ENCODE results near the gene TBX20. TPM values are rescaled to one million over a fixed set of nuclear protein-coding genes. Genes with fewer than 3 reads are reported as not detected.
A peak's percentile ranks its signal among the peaks of the same experiment; 100 is the strongest.
"Not testable (repeated sequence)": the region's sequence is repeated elsewhere in the genome, so short reads cannot be mapped to it uniquely, and the experiment has no call there.

Gene TBX20
- total RNA-seq, 1 donor from 2014 or later: 1.3 TPM

DNA sequence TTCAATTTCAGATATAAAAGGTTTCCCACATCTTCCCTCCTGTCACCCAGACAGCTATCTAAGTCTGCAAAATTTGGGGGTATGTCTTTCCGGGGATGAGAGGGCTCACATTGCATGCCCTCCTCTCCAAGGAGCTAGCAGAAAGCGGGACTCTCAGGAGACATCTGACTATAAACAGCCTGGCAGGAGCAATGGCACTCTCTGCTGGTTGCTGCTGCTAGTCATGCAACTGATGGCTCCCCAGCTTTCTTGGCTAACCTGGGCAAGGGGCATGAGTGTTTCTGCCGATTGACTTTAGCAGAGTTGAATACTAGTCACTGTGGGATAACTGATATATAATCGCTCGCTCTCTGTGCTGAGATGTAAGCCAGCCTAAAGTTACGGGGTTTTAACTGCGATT, 12.0 kb downstream of the TBX20 start:
- Mint-ChIP-seq H3K4me1 (ENCODE audit: low read depth, unreplicated experiment) (no peaks in the 10 kb centered on the region), H3K27me3 (ENCODE audit: low read depth, unreplicated experiment) (peaks cover 16% of the 10 kb centered on the region), H3K27ac (ENCODE audit: unreplicated experiment) (no peak overlapping the region), H3K9me3 (ENCODE audit: unreplicated experiment) (no peaks in the 10 kb centered on the region), H3K4me3 (ENCODE audit: unreplicated experiment) (no peak overlapping the region), H3K36me3 (ENCODE audit: low read depth, unreplicated experiment) (no peaks in the 10 kb centered on the region)
- no peak overlapping the region for H3K4me3 ChIP-seq (ENCODE audit: insufficient read depth, low read depth, low read length)
- no peaks in the 10 kb centered on the region for H4K20me1 ChIP-seq (ENCODE audit: insufficient read depth, low read length)
- no peaks in the 10 kb centered on the region for H3K36me3 ChIP-seq (ENCODE audit: insufficient read depth, low read length)
- no peaks in the 10 kb centered on the region for H3K9me3 ChIP-seq (ENCODE audit: insufficient read depth, low read depth, low read length)
- no peak overlapping the region for H2AFZ ChIP-seq (ENCODE audit: low read depth, low read length)
- FAIRE-seq (no peak), DNase-seq (ENCODE audit: low read depth) (no peak)
- no peak overlapping the region for H3K9ac ChIP-seq (ENCODE audit: low read length)
- TF ChIP-seq EZH2 (IDR thresholded peaks at IDR 0.05; ENCODE audit: insufficient read depth, low read length): no peak
- no peaks in the 10 kb centered on the region for H3K79me2 ChIP-seq (ENCODE audit: insufficient read depth, low read length)
- no peak overlapping the region for H3K4me2 ChIP-seq (ENCODE audit: low read length)
- peaks cover 23% of the 10 kb centered on the region for H3K27me3 ChIP-seq (ENCODE audit: insufficient read depth, low read length)
- H3K4me1 ChIP-seq (ENCODE audit: insufficient read depth, low read length): no peaks in the 10 kb centered on the region
- H3K27ac ChIP-seq (ENCODE audit: low read depth, low read length): no peak overlapping the region

DNA sequence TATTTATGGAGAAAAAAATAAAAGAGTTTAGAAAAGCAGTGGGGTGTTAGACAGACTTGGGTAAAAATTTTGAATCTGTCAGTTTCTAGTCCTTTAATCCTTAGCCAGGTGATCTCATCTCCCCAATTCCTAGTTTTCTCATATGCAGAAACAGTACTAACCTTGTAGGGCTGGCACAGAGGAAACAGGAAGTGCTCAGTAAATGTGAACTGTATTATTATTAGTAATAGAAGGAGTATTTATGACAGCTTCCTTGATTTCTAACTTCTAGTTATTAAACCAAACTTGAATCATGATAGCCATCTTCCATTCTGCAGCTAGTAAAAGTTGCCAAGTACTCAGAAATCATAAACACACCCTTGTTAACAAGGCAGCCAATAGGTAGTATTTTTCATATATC, 12.5 kb downstream of the TBX20 start:
- no peak for DNase-seq (ENCODE audit: low read depth)
- Histone ChIP-seq H3K79me2 (ENCODE audit: insufficient read depth, low read length) (no peaks in the 10 kb centered on the region), H3K27me3 (ENCODE audit: insufficient read depth, low read length) (peaks cover 21% of the 10 kb centered on the region), H3K4me1 (ENCODE audit: insufficient read depth, low read length) (no peaks in the 10 kb centered on the region), H3K27ac (ENCODE audit: low read depth, low read length) (no peak overlapping the region), H3K9me3 (ENCODE audit: insufficient read depth, low read depth, low read length) (no peaks in the 10 kb centered on the region), H3K36me3 (ENCODE audit: insufficient read depth, low read length) (no peaks in the 10 kb centered on the region), H3K4me2 (ENCODE audit: low read length) (no peak overlapping the region), H2AFZ (ENCODE audit: low read depth, low read length) (no peak overlapping the region), H3K9ac (ENCODE audit: low read length) (no peak overlapping the region), H3K4me3 (ENCODE audit: insufficient read depth, low read depth, low read length) (no peak overlapping the region), H4K20me1 (ENCODE audit: insufficient read depth, low read length) (no peaks in the 10 kb centered on the region)
- peaks cover 14% of the 10 kb centered on the region for H3K27me3 Mint-ChIP-seq (ENCODE audit: low read depth, unreplicated experiment)
- H3K4me1 Mint-ChIP-seq (ENCODE audit: low read depth, unreplicated experiment): no peaks in the 10 kb centered on the region
- no peaks in the 10 kb centered on the region for H3K36me3 Mint-ChIP-seq (ENCODE audit: low read depth, unreplicated experiment)
- H3K27ac Mint-ChIP-seq (ENCODE audit: unreplicated experiment): no peak overlapping the region
- no peak for FAIRE-seq
- TF ChIP-seq, protein P1, sequence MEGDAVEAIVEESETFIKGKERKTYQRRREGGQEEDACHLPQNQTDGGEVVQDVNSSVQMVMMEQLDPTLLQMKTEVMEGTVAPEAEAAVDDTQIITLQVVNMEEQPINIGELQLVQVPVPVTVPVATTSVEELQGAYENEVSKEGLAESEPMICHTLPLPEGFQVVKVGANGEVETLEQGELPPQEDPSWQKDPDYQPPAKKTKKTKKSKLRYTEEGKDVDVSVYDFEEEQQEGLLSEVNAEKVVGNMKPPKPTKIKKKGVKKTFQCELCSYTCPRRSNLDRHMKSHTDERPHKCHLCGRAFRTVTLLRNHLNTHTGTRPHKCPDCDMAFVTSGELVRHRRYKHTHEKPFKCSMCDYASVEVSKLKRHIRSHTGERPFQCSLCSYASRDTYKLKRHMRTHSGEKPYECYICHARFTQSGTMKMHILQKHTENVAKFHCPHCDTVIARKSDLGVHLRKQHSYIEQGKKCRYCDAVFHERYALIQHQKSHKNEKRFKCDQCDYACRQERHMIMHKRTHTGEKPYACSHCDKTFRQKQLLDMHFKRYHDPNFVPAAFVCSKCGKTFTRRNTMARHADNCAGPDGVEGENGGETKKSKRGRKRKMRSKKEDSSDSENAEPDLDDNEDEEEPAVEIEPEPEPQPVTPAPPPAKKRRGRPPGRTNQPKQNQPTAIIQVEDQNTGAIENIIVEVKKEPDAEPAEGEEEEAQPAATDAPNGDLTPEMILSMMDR (IDR thresholded peaks at IDR 0.05; ENCODE audit: insufficient read depth, low read depth, low read length): no peak
- no peak for TF ChIP-seq EZH2 (IDR thresholded peaks at IDR 0.05; ENCODE audit: insufficient read depth, low read length)
- H3K9me3 Mint-ChIP-seq (ENCODE audit: unreplicated experiment): no peaks in the 10 kb centered on the region
- no peak overlapping the region for H3K4me3 Mint-ChIP-seq (ENCODE audit: unreplicated experiment)

DNA sequence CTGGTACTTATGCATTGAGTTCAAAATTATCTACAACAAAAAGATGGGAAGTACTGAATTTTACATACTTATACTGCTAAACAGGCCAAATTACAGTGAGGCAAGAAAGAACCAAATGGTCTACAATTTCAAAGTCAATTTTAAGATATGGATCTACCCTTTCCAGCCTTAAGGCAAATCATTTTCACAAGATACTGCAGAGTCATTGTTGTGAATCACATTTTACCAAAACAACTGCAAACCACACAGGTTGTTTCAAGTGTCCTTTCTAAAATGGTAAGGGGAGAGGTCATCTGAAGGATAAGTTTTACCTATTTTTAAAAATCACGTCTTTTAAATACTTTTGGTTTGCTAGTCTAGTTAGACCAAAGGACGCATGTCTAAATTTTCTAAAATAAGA, 12.9 kb downstream of the TBX20 start:
- H3K27ac ChIP-seq (ENCODE audit: low read depth, low read length); H4K20me1 ChIP-seq (ENCODE audit: insufficient read depth, low read length); H3K4me1 ChIP-seq (ENCODE audit: insufficient read depth, low read length); H3K79me2 ChIP-seq (ENCODE audit: insufficient read depth, low read length); DNase-seq (ENCODE audit: low read depth); H3K4me2 ChIP-seq (ENCODE audit: low read length); H3K9me3 Mint-ChIP-seq (ENCODE audit: unreplicated experiment); H3K36me3 Mint-ChIP-seq (ENCODE audit: low read depth, unreplicated experiment); H3K9ac ChIP-seq (ENCODE audit: low read length); H3K36me3 ChIP-seq (ENCODE audit: insufficient read depth, low read length); H3K9me3 ChIP-seq (ENCODE audit: insufficient read depth, low read depth, low read length); H3K27ac Mint-ChIP-seq (ENCODE audit: unreplicated experiment); H3K4me3 ChIP-seq (ENCODE audit: insufficient read depth, low read depth, low read length); H3K4me1 Mint-ChIP-seq (ENCODE audit: low read depth, unreplicated experiment); H2AFZ ChIP-seq (ENCODE audit: low read depth, low read length); H3K4me3 Mint-ChIP-seq (ENCODE audit: unreplicated experiment): not testable (repeated sequence)
- H3K27me3 Mint-ChIP-seq (ENCODE audit: low read depth, unreplicated experiment): peaks cover 13% of the 10 kb centered on the region
- peaks cover 17% of the 10 kb centered on the region for H3K27me3 ChIP-seq (ENCODE audit: insufficient read depth, low read length)
- FAIRE-seq: peak; percentile 43

DNA sequence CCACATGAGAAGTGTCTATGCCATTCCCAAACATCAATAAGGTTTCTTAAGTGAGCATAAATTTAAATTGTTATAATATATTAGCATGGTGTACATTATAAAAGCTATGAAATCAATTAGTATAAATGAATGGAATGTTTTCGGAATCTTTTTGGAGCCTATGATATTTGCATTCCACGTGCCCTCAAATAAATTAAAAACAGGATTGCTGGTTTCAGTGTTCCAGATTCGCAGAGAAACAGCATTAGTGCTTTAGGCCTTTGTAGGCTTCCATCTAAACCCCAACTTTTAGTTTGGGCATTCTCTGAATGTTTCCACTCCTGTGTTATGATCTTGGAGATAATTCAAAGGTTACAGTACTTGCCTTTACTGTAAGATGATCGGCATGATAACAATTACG, 15.4 kb downstream of the TBX20 start:
- not testable (repeated sequence) for H3K27ac ChIP-seq (ENCODE audit: low read depth, low read length); H3K27me3 Mint-ChIP-seq (ENCODE audit: low read depth, unreplicated experiment)

More for the DNA sequence above, 15.4 kb downstream of the TBX20 start:
- FAIRE-seq; H4K20me1 ChIP-seq (ENCODE audit: insufficient read depth, low read length); H3K36me3 Mint-ChIP-seq (ENCODE audit: low read depth, unreplicated experiment); H3K4me3 Mint-ChIP-seq (ENCODE audit: unreplicated experiment); H3K4me1 Mint-ChIP-seq (ENCODE audit: low read depth, unreplicated experiment); H3K4me3 ChIP-seq (ENCODE audit: insufficient read depth, low read depth, low read length); H3K36me3 ChIP-seq (ENCODE audit: insufficient read depth, low read length); H3K9me3 ChIP-seq (ENCODE audit: insufficient read depth, low read depth, low read length); H3K4me2 ChIP-seq (ENCODE audit: low read length); H3K27me3 ChIP-seq (ENCODE audit: insufficient read depth, low read length); H3K79me2 ChIP-seq (ENCODE audit: insufficient read depth, low read length); DNase-seq (ENCODE audit: low read depth); H3K4me1 ChIP-seq (ENCODE audit: insufficient read depth, low read length); H3K27ac Mint-ChIP-seq (ENCODE audit: unreplicated experiment); H3K9ac ChIP-seq (ENCODE audit: low read length); H2AFZ ChIP-seq (ENCODE audit: low read depth, low read length); H3K9me3 Mint-ChIP-seq (ENCODE audit: unreplicated experiment): not testable (repeated sequence)

Data from astrocyte (in vitro differentiated cells and primary cell).